ENCODE data around the gene FAM193A. TPM values are rescaled to one million over a fixed set of nuclear protein-coding genes. Genes with fewer than 3 reads are reported as not detected.

The FAM193A gene
- total RNA-seq, 1 donor from 2014 or later, result 28.8 TPM

GRCh38 chr4:2604614-2605013 is 68.2 kb downstream of the FAM193A start:
- Histone ChIP-seq H3K4me1 (ENCODE audit: insufficient read depth, low read length) (no peaks in the 10 kb centered on the region), H3K4me3 (ENCODE audit: insufficient read depth, low read depth, low read length) (no peak overlapping the region), H3K27ac (ENCODE audit: low read depth, low read length) (no peak overlapping the region), H2AFZ (ENCODE audit: low read depth, low read length) (no peak overlapping the region), H3K9me3 (ENCODE audit: insufficient read depth, low read depth, low read length) (no peaks in the 10 kb centered on the region), H3K9ac (ENCODE audit: low read length) (no peak overlapping the region), H4K20me1 (ENCODE audit: insufficient read depth, low read length) (peaks cover 71% of the 10 kb centered on the region), H3K36me3 (ENCODE audit: insufficient read depth, low read length) (no peaks in the 10 kb centered on the region), H3K27me3 (ENCODE audit: insufficient read depth, low read length) (no peaks in the 10 kb centered on the region), H3K4me2 (ENCODE audit: low read length) (no peak overlapping the region), H3K79me2 (ENCODE audit: insufficient read depth, low read length) (peaks cover 94% of the 10 kb centered on the region)
- H3K4me3 Mint-ChIP-seq (ENCODE audit: unreplicated experiment), result no peak overlapping the region
- no peak for DNase-seq (ENCODE audit: low read depth)
- H3K27ac Mint-ChIP-seq (ENCODE audit: unreplicated experiment), result no peak overlapping the region
- FAIRE-seq, result no peak
- TF ChIP-seq CTCF (IDR thresholded peaks at IDR 0.05; ENCODE audit: insufficient read depth, low read depth, low read length) (no peak), EZH2 (IDR thresholded peaks at IDR 0.05; ENCODE audit: insufficient read depth, low read length) (no peak)
- H3K27me3 Mint-ChIP-seq (ENCODE audit: low read depth, unreplicated experiment), result no peaks in the 10 kb centered on the region
- no peaks in the 10 kb centered on the region for H3K9me3 Mint-ChIP-seq (ENCODE audit: unreplicated experiment)
- H3K4me1 Mint-ChIP-seq (ENCODE audit: low read depth, unreplicated experiment), result peaks cover 12% of the 10 kb centered on the region
- peaks cover 2% of the 10 kb centered on the region for H3K36me3 Mint-ChIP-seq (ENCODE audit: low read depth, unreplicated experiment)

- DNase-seq (ENCODE audit: low read depth), result no peak
- no peak overlapping the region for H3K27ac ChIP-seq (ENCODE audit: low read depth, low read length)
- peaks cover 72% of the 10 kb centered on the region for H4K20me1 ChIP-seq (ENCODE audit: insufficient read depth, low read length)
- H3K9me3 ChIP-seq (ENCODE audit: insufficient read depth, low read depth, low read length), result no peaks in the 10 kb centered on the region
- Mint-ChIP-seq H3K9me3 (ENCODE audit: unreplicated experiment) (no peaks in the 10 kb centered on the region), H3K36me3 (ENCODE audit: low read depth, unreplicated experiment) (peaks cover 3% of the 10 kb centered on the region), H3K27me3 (ENCODE audit: low read depth, unreplicated experiment) (no peaks in the 10 kb centered on the region), H3K27ac (ENCODE audit: unreplicated experiment) (no peak overlapping the region), H3K4me3 (ENCODE audit: unreplicated experiment) (no peak overlapping the region), H3K4me1 (ENCODE audit: low read depth, unreplicated experiment) (peaks cover 2% of the 10 kb centered on the region)
- no peak for FAIRE-seq
- no peak overlapping the region for H3K4me2 ChIP-seq (ENCODE audit: low read length)
- H2AFZ ChIP-seq (ENCODE audit: low read depth, low read length), result no peak overlapping the region
- TF ChIP-seq EZH2 (IDR thresholded peaks at IDR 0.05; ENCODE audit: insufficient read depth, low read length) (no peak), CTCF (IDR thresholded peaks at IDR 0.05; ENCODE audit: insufficient read depth, low read depth, low read length) (no peak)
- no peaks in the 10 kb centered on the region for H3K4me1 ChIP-seq (ENCODE audit: insufficient read depth, low read length)
- H3K27me3 ChIP-seq (ENCODE audit: insufficient read depth, low read length), result no peaks in the 10 kb centered on the region
- no peak overlapping the region for H3K9ac ChIP-seq (ENCODE audit: low read length)
- H3K36me3 ChIP-seq (ENCODE audit: insufficient read depth, low read length), result no peaks in the 10 kb centered on the region
- peaks cover 92% of the 10 kb centered on the region for H3K79me2 ChIP-seq (ENCODE audit: insufficient read depth, low read length)
- H3K4me3 ChIP-seq (ENCODE audit: insufficient read depth, low read depth, low read length), result no peak overlapping the region
These were observed 70.6 kb downstream of the FAM193A start for GRCh38 chr4:2606960-2607506.

- H3K27me3 Mint-ChIP-seq (ENCODE audit: low read depth, unreplicated experiment), result no peaks in the 10 kb centered on the region
- H3K36me3 Mint-ChIP-seq (ENCODE audit: low read depth, unreplicated experiment), result peaks cover 3% of the 10 kb centered on the region
- Histone ChIP-seq H3K36me3 (ENCODE audit: insufficient read depth, low read length) (no peaks in the 10 kb centered on the region), H3K4me3 (ENCODE audit: insufficient read depth, low read depth, low read length) (no peak overlapping the region), H3K4me2 (ENCODE audit: low read length) (no peak overlapping the region), H3K27ac (ENCODE audit: low read depth, low read length) (no peak overlapping the region), H4K20me1 (ENCODE audit: insufficient read depth, low read length) (peaks cover 75% of the 10 kb centered on the region), H3K9me3 (ENCODE audit: insufficient read depth, low read depth, low read length) (no peaks in the 10 kb centered on the region), H3K4me1 (ENCODE audit: insufficient read depth, low read length) (no peaks in the 10 kb centered on the region), H3K79me2 (ENCODE audit: insufficient read depth, low read length) (peaks cover 94% of the 10 kb centered on the region), H2AFZ (ENCODE audit: low read depth, low read length) (no peak overlapping the region), H3K9ac (ENCODE audit: low read length) (no peak overlapping the region), H3K27me3 (ENCODE audit: insufficient read depth, low read length) (no peaks in the 10 kb centered on the region)
- H3K4me1 Mint-ChIP-seq (ENCODE audit: low read depth, unreplicated experiment), result peaks cover 2% of the 10 kb centered on the region
- H3K27ac Mint-ChIP-seq (ENCODE audit: unreplicated experiment), result no peak overlapping the region
- no peak for FAIRE-seq
- no peak overlapping the region for H3K4me3 Mint-ChIP-seq (ENCODE audit: unreplicated experiment)
- H3K9me3 Mint-ChIP-seq (ENCODE audit: unreplicated experiment), result no peaks in the 10 kb centered on the region
- no peak for DNase-seq (ENCODE audit: low read depth)
- no peak for TF ChIP-seq CTCF (IDR thresholded peaks at IDR 0.05; ENCODE audit: insufficient read depth, low read depth, low read length)
- no peak for TF ChIP-seq EZH2 (IDR thresholded peaks at IDR 0.05; ENCODE audit: insufficient read depth, low read length)
These were observed 71.4 kb downstream of the FAM193A start for GRCh38 chr4:2607822-2608221.
